ENCODE results near the gene OAS1.

Gene OAS1

GRCh38 chr12:112870267-112870980 is 36.3 kb upstream of the OAS1 start:
- Histone ChIP-seq H3K4me1 (ENCODE audit: low read length) (no peaks in the 10 kb centered on the region), H4K20me1 (ENCODE audit: insufficient read depth, low read length) (no peaks in the 10 kb centered on the region), H3K27ac (ENCODE audit: low read length) (no peak overlapping the region), H2AFZ (ENCODE audit: low read depth, low read length) (no peak overlapping the region), H3K4me3 (ENCODE audit: low read length) (no peak overlapping the region), H3K79me2 (ENCODE audit: low read length) (no peaks in the 10 kb centered on the region), H3K27me3 (ENCODE audit: low read depth, low read length) (peaks cover 45% of the 10 kb centered on the region), H3K4me2 (ENCODE audit: low read length) (no peak overlapping the region), H3K36me3 (replicated peaks; ENCODE audit: low read depth, low read length) (no peaks in the 10 kb centered on the region), H3K9me3 (ENCODE audit: insufficient read depth, low read length) (no peaks in the 10 kb centered on the region), H3K9ac (ENCODE audit: low read length) (no peak overlapping the region)
- TF ChIP-seq EZH2phosphoT487 (IDR thresholded peaks at IDR 0.05; ENCODE audit: low read depth): no peak
- no peak for TF ChIP-seq CTCF (IDR thresholded peaks at IDR 0.05; ENCODE audit: low read depth, low read length)

GRCh38 chr12:112875608-112876007 is 31.2 kb upstream of the OAS1 start:
- Histone ChIP-seq H3K36me3 (replicated peaks; ENCODE audit: low read depth, low read length) (no peaks in the 10 kb centered on the region), H3K27ac (ENCODE audit: low read length) (no peak overlapping the region), H3K4me2 (ENCODE audit: low read length) (no peak overlapping the region), H2AFZ (ENCODE audit: low read depth, low read length) (no peak overlapping the region), H3K9ac (ENCODE audit: low read length) (no peak overlapping the region), H4K20me1 (ENCODE audit: insufficient read depth, low read length) (no peaks in the 10 kb centered on the region), H3K4me3 (ENCODE audit: low read length) (no peak overlapping the region), H3K79me2 (ENCODE audit: low read length) (no peaks in the 10 kb centered on the region), H3K9me3 (ENCODE audit: insufficient read depth, low read length) (no peaks in the 10 kb centered on the region), H3K4me1 (ENCODE audit: low read length) (no peaks in the 10 kb centered on the region), H3K27me3 (ENCODE audit: low read depth, low read length) (peaks cover 64% of the 10 kb centered on the region)
- TF ChIP-seq EZH2phosphoT487 (IDR thresholded peaks at IDR 0.05; ENCODE audit: low read depth) (no peak), CTCF (IDR thresholded peaks at IDR 0.05; ENCODE audit: low read depth, low read length) (no peak)

GRCh38 chr12:112876506-112876905 is 30.3 kb upstream of the OAS1 start:
- Histone ChIP-seq H4K20me1 (ENCODE audit: insufficient read depth, low read length) (no peaks in the 10 kb centered on the region), H3K27me3 (ENCODE audit: low read depth, low read length) (peaks cover 70% of the 10 kb centered on the region), H3K36me3 (replicated peaks; ENCODE audit: low read depth, low read length) (no peaks in the 10 kb centered on the region), H3K27ac (ENCODE audit: low read length) (no peak overlapping the region), H3K79me2 (ENCODE audit: low read length) (no peaks in the 10 kb centered on the region), H3K4me1 (ENCODE audit: low read length) (no peaks in the 10 kb centered on the region), H3K4me3 (ENCODE audit: low read length) (no peak overlapping the region), H2AFZ (ENCODE audit: low read depth, low read length) (no peak overlapping the region), H3K4me2 (ENCODE audit: low read length) (no peak overlapping the region), H3K9ac (ENCODE audit: low read length) (no peak overlapping the region), H3K9me3 (ENCODE audit: insufficient read depth, low read length) (no peaks in the 10 kb centered on the region)
- no peak for TF ChIP-seq CTCF (IDR thresholded peaks at IDR 0.05; ENCODE audit: low read depth, low read length)
- TF ChIP-seq EZH2phosphoT487 (IDR thresholded peaks at IDR 0.05; ENCODE audit: low read depth): no peak

- Histone ChIP-seq H2AFZ (ENCODE audit: low read depth, low read length) (no peak overlapping the region), H3K79me2 (ENCODE audit: low read length) (no peaks in the 10 kb centered on the region), H3K4me2 (ENCODE audit: low read length) (no peak overlapping the region), H3K27me3 (ENCODE audit: low read depth, low read length) (peaks cover 71% of the 10 kb centered on the region), H4K20me1 (ENCODE audit: insufficient read depth, low read length) (no peaks in the 10 kb centered on the region), H3K27ac (ENCODE audit: low read length) (no peak overlapping the region), H3K4me1 (ENCODE audit: low read length) (no peaks in the 10 kb centered on the region), H3K9me3 (ENCODE audit: insufficient read depth, low read length) (no peaks in the 10 kb centered on the region), H3K4me3 (ENCODE audit: low read length) (no peak overlapping the region), H3K9ac (ENCODE audit: low read length) (no peak overlapping the region), H3K36me3 (replicated peaks; ENCODE audit: low read depth, low read length) (no peaks in the 10 kb centered on the region)
- no peak for TF ChIP-seq CTCF (IDR thresholded peaks at IDR 0.05; ENCODE audit: low read depth, low read length)
- TF ChIP-seq EZH2phosphoT487 (IDR thresholded peaks at IDR 0.05; ENCODE audit: low read depth): no peak
Measured at GRCh38 chr12:112877006-112877405, 29.8 kb upstream of the OAS1 start.

Measured in OCI-LY3 (cell line).